Neural crest cell (in vitro differentiated cells): ENCODE results near the gene FBRS. TPM values are rescaled to one million over a fixed set of nuclear protein-coding genes. Genes with fewer than 3 reads are reported as not detected.
"Not testable (repeated sequence)": the region's sequence is repeated elsewhere in the genome, so short reads cannot be mapped to it uniquely, and the experiment has no call there.

ENCODE experiments used
- DNase-seq: peaks from one replicate; pipeline ENCODE4 v3.0.0; 2021; ENCODE audit warnings: low read depth, mixed read lengths, low spot score
- H3K27ac Mint-ChIP-seq: one replicate; pipeline ENCODE4 v1.8.0; 2021; ENCODE audit warnings: mild to moderate bottlenecking, mixed read lengths; ENCODE audit not compliant: unreplicated experiment
- H3K27me3 Mint-ChIP-seq: 2 replicates; pipeline ENCODE4 v1.8.0; 2021; ENCODE audit warnings: low read depth, mild to moderate bottlenecking, mixed read lengths
- H3K36me3 Mint-ChIP-seq: 2 replicates; pipeline ENCODE4 v1.8.0; 2021; ENCODE audit warnings: low read depth, mild to moderate bottlenecking, mixed read lengths
- H3K4me1 Mint-ChIP-seq: 2 replicates; pipeline ENCODE4 v1.8.0; 2021; ENCODE audit warnings: mixed read lengths
- H3K4me3 Mint-ChIP-seq: one replicate; pipeline ENCODE4 v1.8.0; 2021; ENCODE audit warnings: mild to moderate bottlenecking, mixed read lengths
- H3K9me3 Mint-ChIP-seq: 2 replicates; pipeline ENCODE4 v1.8.0; 2021; ENCODE audit warnings: mixed read lengths
- CTCF ChIP-seq: fragments of 200-600 bp; sonication (generic); conservative IDR thresholded peaks from 2 replicates; pipeline ENCODE4 v1.5.0; 2021; ENCODE audit warnings: antibody characterized with exemption, mild to moderate bottlenecking
- total RNA-seq: library from RNA; stranded (reverse); gene quantifications from 2 replicates; pipeline ENCODE4 v1.2.1, GENCODE V29; 2021

FBRS gene
- total RNA-seq, 1 donor from 2014 or later = 67.1 TPM

GRCh38 chr16:30623536-30624283 is 34.5 kb upstream of the FBRS start:
- DNase-seq = no peak
- Mint-ChIP-seq H3K4me1 (peaks cover 16% of the 10 kb centered on the region), H3K27ac (peak overlapping the region; percentile 64), H3K9me3 (peaks cover 3% of the 10 kb centered on the region), H3K4me3 (no peak overlapping the region), H3K36me3 (no peaks in the 10 kb centered on the region), H3K27me3 (no peaks in the 10 kb centered on the region)
- no peak for TF ChIP-seq CTCF

- H3K4me3 Mint-ChIP-seq = no peak overlapping the region
- TF ChIP-seq CTCF = no peak
- no peaks in the 10 kb centered on the region for H3K36me3 Mint-ChIP-seq
- H3K27me3 Mint-ChIP-seq = no peaks in the 10 kb centered on the region
- H3K27ac Mint-ChIP-seq = no peak overlapping the region
- DNase-seq = no peak
- H3K4me1 Mint-ChIP-seq = peaks cover 10% of the 10 kb centered on the region
- no peaks in the 10 kb centered on the region for H3K9me3 Mint-ChIP-seq
These were observed 32.0 kb upstream of the FBRS start for GRCh38 chr16:30626236-30626635.

- no peaks in the 10 kb centered on the region for H3K27me3 Mint-ChIP-seq
- H3K36me3 Mint-ChIP-seq = no peaks in the 10 kb centered on the region
- H3K27ac Mint-ChIP-seq = no peak overlapping the region
- peak overlapping the region; percentile 10 for H3K4me3 Mint-ChIP-seq
- TF ChIP-seq CTCF = peak; percentile 90
- peak; percentile 96 for DNase-seq
- H3K4me1 Mint-ChIP-seq = peaks cover 5% of the 10 kb centered on the region
- no peaks in the 10 kb centered on the region for H3K9me3 Mint-ChIP-seq
These were observed 29.3 kb upstream of the FBRS start for GRCh38 chr16:30628628-30629540.

GRCh38 chr16:30632454-30632853 is 25.8 kb upstream of the FBRS start:
- not testable (repeated sequence) for H3K27ac Mint-ChIP-seq, H3K27me3 Mint-ChIP-seq, H3K36me3 Mint-ChIP-seq, H3K9me3 Mint-ChIP-seq, DNase-seq, H3K4me3 Mint-ChIP-seq
- H3K4me1 Mint-ChIP-seq = peaks cover 23% of the 10 kb centered on the region

- Mint-ChIP-seq H3K27ac (no peak overlapping the region), H3K9me3 (no peaks in the 10 kb centered on the region)
These were observed 24.7 kb upstream of the FBRS start for GRCh38 chr16:30633526-30633925.

More at GRCh38 chr16:30633526-30633925, 24.7 kb upstream of the FBRS start:
- no peak for DNase-seq
- TF ChIP-seq CTCF = no peak
- no peaks in the 10 kb centered on the region for H3K27me3 Mint-ChIP-seq
- H3K4me3 Mint-ChIP-seq = peak overlapping the region; percentile 95
- H3K36me3 Mint-ChIP-seq = no peaks in the 10 kb centered on the region
- peaks cover 22% of the 10 kb centered on the region for H3K4me1 Mint-ChIP-seq
